ENCODE measurements around the gene NMB. TPM values are rescaled to one million over a fixed set of nuclear protein-coding genes. Genes with fewer than 3 reads are reported as not detected.

The NMB gene
- 16.9 to 23.0 TPM (median 19.2 TPM) in 5 replicates for total RNA-seq (2022; extraction: Qiagen RNA extraction)

DNA sequence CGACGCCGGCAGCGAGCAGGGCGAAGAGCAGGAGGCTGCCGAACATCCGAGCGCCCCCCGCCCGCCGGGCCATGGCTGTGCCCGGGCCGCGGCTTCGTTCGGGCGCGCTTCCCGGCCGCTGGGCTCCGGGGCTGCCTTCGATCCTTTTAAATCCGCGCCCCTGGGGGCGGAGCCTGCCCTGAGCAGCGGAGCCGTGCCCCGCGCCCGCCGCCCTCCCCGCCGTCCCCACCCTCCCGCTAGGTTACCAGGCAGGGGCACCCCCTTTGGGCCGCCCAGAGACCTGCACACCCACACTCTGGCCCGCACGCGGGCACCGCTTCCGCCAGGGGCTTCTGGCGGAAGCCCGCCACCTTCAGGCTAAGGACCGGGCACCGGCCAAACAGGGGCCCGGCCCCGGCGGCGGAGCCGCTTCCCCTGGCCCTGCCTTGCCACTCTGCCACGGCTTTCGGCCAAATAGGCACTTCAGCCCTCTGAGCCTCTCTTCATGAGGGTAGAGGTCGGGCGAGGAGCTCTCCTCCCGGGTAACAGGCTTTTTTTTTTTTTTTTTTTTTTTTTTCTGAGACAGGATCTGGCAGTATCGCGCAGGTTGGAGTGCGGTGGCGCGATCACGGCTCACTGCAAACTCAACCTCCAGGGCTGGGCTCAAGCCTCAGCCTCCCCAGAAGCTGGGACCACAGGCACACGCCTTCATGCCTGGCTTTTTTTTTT, at the start of gene NMB:
TSS of gene NMB (minus strand) at position 120 of the 708 bp plus-strand sequence. CDS start at position 73, 47 bp downstream.

DNA sequence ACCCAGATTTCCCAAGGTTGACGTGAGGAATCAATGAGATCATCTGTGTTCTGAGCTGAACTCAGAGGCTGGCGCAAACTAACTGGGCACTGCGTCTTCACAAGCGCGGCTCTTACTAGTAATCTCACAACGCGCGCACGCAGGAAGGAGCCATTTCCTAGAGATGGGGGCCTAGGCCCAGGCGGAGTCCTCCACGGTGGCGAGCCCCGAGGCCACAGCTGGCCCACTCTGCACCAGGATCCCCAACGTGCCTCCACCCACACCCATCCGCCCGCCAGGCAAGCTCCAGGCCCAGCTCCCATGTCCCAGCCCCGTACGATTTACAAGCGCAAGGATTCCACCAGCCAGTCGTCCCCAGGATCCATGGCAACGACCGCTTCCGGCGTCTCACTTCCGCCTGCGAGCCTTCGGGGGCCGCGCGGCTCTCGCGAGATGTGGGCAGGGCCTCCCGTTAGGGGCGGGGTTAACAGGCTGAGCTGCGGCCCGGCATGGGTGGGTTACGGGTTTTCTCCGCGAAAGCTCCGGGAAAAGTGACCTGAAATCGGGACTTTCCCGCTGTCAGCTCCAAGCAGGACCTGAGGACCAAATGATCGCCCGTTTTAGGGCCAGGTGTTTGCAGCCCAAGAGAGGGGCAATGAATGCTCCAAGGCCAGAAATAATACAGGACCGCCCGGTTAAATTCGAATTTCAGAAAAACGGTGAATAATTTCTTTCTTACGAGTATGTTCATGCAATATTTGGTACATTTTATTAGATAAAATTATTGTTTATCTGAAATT, 3.9 kb downstream of the NMB start, which contains the start of gene WDR73:
TSS of gene WDR73 (minus strand) at position 374 of the 779 bp plus-strand sequence. CDS start at position 365, 9 bp downstream.

Other genes with a start within 250 kb of the NMB start
- gene ZSCAN2, start 57.2 kb downstream of the NMB start, total RNA-seq (2022; extraction: Qiagen RNA extraction) = 10.7 to 13.9 TPM (median 13.2 TPM) in 5 replicates
- gene WDR73, start 3.9 kb downstream of the NMB start, total RNA-seq (2022; extraction: Qiagen RNA extraction) = 32.2 to 36.8 TPM (median 33.3 TPM) in 5 replicates
- 333 to 435 TPM (median 351 TPM) in 5 replicates for gene SEC11A, start 57.9 kb upstream of the NMB start, total RNA-seq (2022; extraction: Qiagen RNA extraction)
- 13.4 to 24.5 TPM (median 22.9 TPM) in 5 replicates for gene ZNF592, start 90.4 kb upstream of the NMB start, total RNA-seq (2022; extraction: Qiagen RNA extraction)
- 0.03 to 0.22 TPM (median 0.10 TPM) in 5 replicates for gene ALPK3, start 159.2 kb upstream of the NMB start, total RNA-seq (2022; extraction: Qiagen RNA extraction)
- gene SLC28A1, start 226.5 kb upstream of the NMB start, total RNA-seq (2022; extraction: Qiagen RNA extraction) = 0.04 TPM in 1 of 5 replicates, not detected in the others

All from A549 treated with dexamethasone at 1 μM for 4 hours (cell line).